Vagina (tissue), 2 donors: Measurements from ENCODE around the gene ILDR2.

ENCODE experiments used
- CTCF ChIP-seq, 3 experiments: fragments of 450-650 bp in 2 of 3; fragments of 200-600 bp in 1 of 3; sonication (generic) in 1 of 3; IDR thresholded peaks; one replicate each; pipeline ENCODE4 v1.5.1; 2017 to 2019; ENCODE audit warnings: antibody characterized with exemption in 3 of 3, mild to moderate bottlenecking in 2 of 3, moderate library complexity in 2 of 3
- POLR2A ChIP-seq, 2 donors: fragments of 450-650 bp; IDR thresholded peaks; one replicate each; pipeline ENCODE4 v1.6.1; 2017; ENCODE audit warnings: antibody characterized with exemption in 2 of 2, mild to moderate bottlenecking in 2 of 2, moderate library complexity in 2 of 2
- POLR2AphosphoS5 ChIP-seq, 2 donors: sonication (generic); formaldehyde crosslinking; IDR thresholded peaks; one replicate each; pipeline ENCODE4 v1.9.0; 2017; ENCODE audit warnings: antibody characterized with exemption in 2 of 2, mild to moderate bottlenecking in 2 of 2, low read depth in 1 of 2; ENCODE audit not compliant: insufficient read depth in 1 of 2

GRCh38 chr1:166895766-166896165 lies 79.6 kb downstream of the ILDR2 start:
- TF ChIP-seq CTCF (IDR thresholded peaks at IDR 0.05) (no peak), POLR2A (IDR thresholded peaks at IDR 0.05) (no peak), POLR2AphosphoS5 (IDR thresholded peaks at IDR 0.05; ENCODE audit: insufficient read depth in 1 of 2, low read depth in 1 of 2) (no peak)
